ENCODE data around the gene MT1B. TPM values are rescaled to one million over a fixed set of nuclear protein-coding genes. Genes with fewer than 3 reads are reported as not detected.

Gene MT1B
- total RNA-seq, 1 donor from 2014 or later: not detected

Other genes starting within 250 kb of the MT1B start
- 50.6 and 52.3 TPM in 2 replicates for gene AMFR, start 226.3 kb upstream of the MT1B start, total RNA-seq
- gene NUDT21, start 200.6 kb upstream of the MT1B start, total RNA-seq: 282 and 297 TPM in 2 replicates
- 87.0 and 89.2 TPM in 2 replicates for gene OGFOD1, start 200.3 kb upstream of the MT1B start, total RNA-seq
- gene BBS2, start 131.9 kb upstream of the MT1B start, total RNA-seq: 8.5 and 10.9 TPM in 2 replicates
- gene MT4, start 86.8 kb upstream of the MT1B start, total RNA-seq: not detected in 2 replicates
- gene MT3, start 62.4 kb upstream of the MT1B start, total RNA-seq: 5.9 and 9.3 TPM in 2 replicates
- 465 TPM in 2 replicates for gene MT2A, start 43.3 kb upstream of the MT1B start, total RNA-seq
- 136 and 152 TPM in 2 replicates for gene MT1E, start 26.1 kb upstream of the MT1B start, total RNA-seq
- gene MT1M, start 19.2 kb upstream of the MT1B start, total RNA-seq: not detected in 2 replicates
- gene MT1A, start 13.2 kb upstream of the MT1B start, total RNA-seq: 1.8 and 2.1 TPM in 2 replicates
- 4.2 and 6.7 TPM in 2 replicates for gene MT1F, start 6.1 kb downstream of the MT1B start, total RNA-seq
- gene MT1G, start 16.2 kb downstream of the MT1B start, total RNA-seq: 24.5 and 32.2 TPM in 2 replicates
- gene MT1H, start 17.9 kb downstream of the MT1B start, total RNA-seq: not detected in 2 replicates
- 62.7 and 66.9 TPM in 2 replicates for gene MT1X, start 30.6 kb downstream of the MT1B start, total RNA-seq
- 162 and 168 TPM in 2 replicates for gene NUP93, start 78.2 kb downstream of the MT1B start, total RNA-seq
- not detected in 2 replicates for gene SLC12A3, start 213.3 kb downstream of the MT1B start, total RNA-seq